Activated T-cell treated with anti-CD3 and anti-CD28 coated beads for 24 hours (primary cell): ENCODE data around the gene ITM2B.

Experiments
- DNase-seq: peaks from one replicate; pipeline ENCODE4 v3.0.0-alpha.2; 2020; ENCODE audit warnings: low read depth

Gene ITM2B

DNA sequence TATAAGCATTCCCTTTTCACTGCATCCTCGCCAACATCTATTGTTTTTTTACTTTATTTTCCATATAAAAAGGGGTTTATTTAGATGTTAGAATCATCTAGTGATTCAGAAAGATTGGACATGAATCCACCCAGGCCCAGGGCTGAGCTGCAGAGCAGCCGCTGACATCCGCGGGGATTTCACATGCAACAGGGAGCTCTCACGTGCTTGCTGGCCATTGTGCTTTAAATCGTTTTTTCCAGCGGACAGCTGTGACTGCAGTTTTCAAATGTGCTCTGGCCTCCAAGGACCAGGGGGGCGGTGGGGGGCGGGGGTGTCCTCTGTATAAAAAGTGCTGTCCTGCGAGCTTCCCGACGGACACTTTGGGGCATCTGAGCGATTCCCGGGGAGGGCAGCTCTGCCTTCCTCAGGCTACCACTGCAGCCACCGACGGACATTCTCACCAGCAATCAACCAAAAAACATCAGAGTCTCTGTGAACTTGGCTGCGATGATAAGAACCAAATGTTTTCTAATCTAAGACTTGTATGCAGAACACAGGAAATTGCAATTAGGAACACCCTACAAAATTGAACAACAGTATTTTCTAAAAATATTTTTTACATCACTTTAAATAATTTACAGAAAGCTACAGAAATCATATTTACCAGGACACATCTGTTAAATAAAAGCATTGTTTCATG lies 83.1 kb downstream of the ITM2B start:
- no peak for DNase-seq

DNA sequence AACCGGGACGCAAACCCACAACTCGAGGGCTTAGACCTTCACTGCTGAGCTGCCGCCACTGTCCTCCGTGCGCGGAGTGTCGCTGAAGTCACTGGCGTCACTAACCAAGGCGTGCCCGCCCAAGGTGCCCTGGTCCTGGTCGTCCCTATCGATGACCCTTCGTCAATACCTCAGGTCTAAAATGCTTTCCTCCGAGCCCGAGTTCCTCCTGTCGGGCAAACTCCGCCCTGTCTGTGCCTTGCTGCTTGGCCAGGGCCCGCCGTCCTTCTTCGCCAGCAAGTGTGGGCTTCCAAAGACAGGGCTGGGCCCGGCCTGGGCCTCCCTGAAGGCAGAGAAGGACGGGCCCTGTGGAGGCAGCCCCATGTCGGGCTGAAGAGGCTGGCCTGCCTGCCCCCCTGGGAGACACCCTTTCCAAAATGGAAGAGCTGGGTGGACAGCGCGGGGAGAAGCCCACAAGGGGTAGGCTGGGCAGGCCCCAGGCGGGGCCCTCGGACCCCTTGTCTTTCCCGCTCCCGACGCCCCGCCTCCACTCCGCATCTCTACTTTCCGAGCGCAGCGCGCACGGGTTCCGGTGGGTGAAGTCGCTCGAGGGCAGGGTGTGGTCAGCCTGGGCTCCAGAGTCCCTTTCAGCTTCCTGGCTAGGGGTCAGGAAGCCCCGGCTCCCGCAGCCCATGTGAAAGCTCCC lies 84.0 kb downstream of the ITM2B start:
- no peak for DNase-seq

GRCh38 chr13:48317511-48318376 lies 84.7 kb downstream of the ITM2B start:
- DNase-seq = no peak

GRCh38 chr13:48318377-48318811 lies 85.4 kb downstream of the ITM2B start:
- no peak for DNase-seq

DNA sequence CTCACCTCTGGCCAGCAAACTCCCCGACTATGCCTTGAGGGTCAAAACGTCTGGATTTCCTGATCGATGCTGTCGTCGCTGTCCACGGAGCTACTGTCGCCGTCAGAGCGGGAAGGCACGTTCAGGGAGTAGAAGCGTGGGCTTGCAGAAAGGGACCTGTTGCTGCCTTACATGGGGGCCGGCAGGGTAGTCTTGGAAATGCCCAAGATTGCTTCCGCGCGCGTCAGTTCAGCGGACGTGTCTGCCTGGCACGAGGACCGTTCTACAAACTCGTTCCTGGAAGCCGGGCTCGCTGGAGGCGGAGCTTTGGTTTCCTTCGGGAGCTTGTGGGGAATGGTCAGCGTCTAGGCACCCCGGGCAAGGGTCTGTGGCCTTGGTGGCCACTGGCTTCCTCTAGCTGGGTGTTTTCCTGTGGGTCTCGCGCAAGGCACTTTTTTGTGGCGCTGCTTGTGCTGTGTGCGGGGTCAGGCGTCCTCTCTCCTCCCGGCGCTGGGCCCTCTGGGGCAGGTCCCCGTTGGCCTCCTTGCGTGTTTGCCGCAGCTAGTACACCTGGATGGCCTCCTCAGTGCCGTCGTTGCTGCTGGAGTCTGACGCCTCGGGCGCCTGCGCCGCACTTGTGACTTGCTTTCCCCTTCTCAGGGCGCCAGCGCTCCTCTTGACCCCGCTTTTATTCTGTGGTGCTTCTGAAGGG lies 86.0 kb downstream of the ITM2B start:
- DNase-seq = no peak
